ACC112 (cell line): ENCODE results near the gene IER5L.
"Not testable (repeated sequence)": the region's sequence is repeated elsewhere in the genome, so short reads cannot be mapped to it uniquely, and the experiment has no call there.

Experiments used
- H2AFZ ChIP-seq: fragments of 200-600 bp; sonication (generic); one replicate; pipeline ENCODE4 v1.6.0; 2017; ENCODE audit warnings: antibody characterized with exemption, low read length; ENCODE audit not compliant: unreplicated experiment
- H3K27ac ChIP-seq: fragments of 200-600 bp; sonication (generic); 2 replicates; pipeline ENCODE4 v1.5.1; 2014; ENCODE audit warnings: low read depth, mild to moderate bottlenecking, antibody characterized with exemption, low read length, moderate library complexity
- H3K27me3 ChIP-seq: fragments of 200-600 bp; sonication (generic); 2 replicates; pipeline ENCODE4 v1.6.1; 2014; ENCODE audit warnings: mild to moderate bottlenecking, antibody characterized with exemption, low read length, moderate library complexity, mixed read lengths; ENCODE audit not compliant: insufficient read depth
- H3K36me3 ChIP-seq: fragments of 200-600 bp; sonication (generic); 2 replicates; pipeline ENCODE4 v1.6.1; 2016; ENCODE audit warnings: mild to moderate bottlenecking, antibody characterized with exemption, low read length, moderate library complexity, mixed read lengths; ENCODE audit not compliant: insufficient read depth
- H3K4me1 ChIP-seq: fragments of 200-600 bp; sonication (generic); one replicate; pipeline ENCODE4 v1.6.1; 2016; ENCODE audit warnings: low read length, mixed read lengths; ENCODE audit not compliant: insufficient read depth, unreplicated experiment, control insufficient read depth
- H3K4me3 ChIP-seq: fragments of 200-600 bp; sonication (generic); 2 replicates; pipeline ENCODE4 v1.5.1; 2014; ENCODE audit warnings: mild to moderate bottlenecking, low read depth, low read length
- H3K79me2 ChIP-seq: fragments of 200-600 bp; sonication (generic); one replicate; pipeline ENCODE4 v1.6.0; 2016; ENCODE audit warnings: low read length; ENCODE audit not compliant: control insufficient read depth, unreplicated experiment, insufficient read depth

IER5L gene

GRCh38 chr9:129203556-129203909, 25.5 kb upstream of the IER5L start:
- Histone ChIP-seq H3K27me3 (no peaks in the 10 kb centered on the region), H2AFZ (peak overlapping the region; percentile 63), H3K79me2 (no peaks in the 10 kb centered on the region), H3K27ac (no peak overlapping the region), H3K4me3 (peak overlapping the region; percentile 83), H3K36me3 (no peaks in the 10 kb centered on the region), H3K4me1 (peaks cover 3% of the 10 kb centered on the region)

GRCh38 chr9:129202613-129203555, 24.8 kb upstream of the IER5L start:
- H3K27me3 ChIP-seq: no peaks in the 10 kb centered on the region
- H3K79me2 ChIP-seq: no peaks in the 10 kb centered on the region
- H3K4me1 ChIP-seq: peaks cover 9% of the 10 kb centered on the region
- H3K4me3 ChIP-seq: peak overlapping the region; percentile 83
- no peak overlapping the region for H3K27ac ChIP-seq
- no peaks in the 10 kb centered on the region for H3K36me3 ChIP-seq
- peak overlapping the region; percentile 63 for H2AFZ ChIP-seq

- no peaks in the 10 kb centered on the region for H3K36me3 ChIP-seq
- no peak overlapping the region for H3K27ac ChIP-seq
- no peaks in the 10 kb centered on the region for H3K79me2 ChIP-seq
- H3K4me3 ChIP-seq: no peak overlapping the region
- H3K4me1 ChIP-seq: peaks cover 11% of the 10 kb centered on the region
- H2AFZ ChIP-seq: no peak overlapping the region
- H3K27me3 ChIP-seq: no peaks in the 10 kb centered on the region
Observed at GRCh38 chr9:129201866-129202265, 23.8 kb upstream of the IER5L start.

GRCh38 chr9:129201289-129201688, 23.2 kb upstream of the IER5L start:
- H3K27me3 ChIP-seq: no peaks in the 10 kb centered on the region
- no peak overlapping the region for H2AFZ ChIP-seq
- no peak overlapping the region for H3K27ac ChIP-seq
- no peaks in the 10 kb centered on the region for H3K36me3 ChIP-seq
- H3K4me3 ChIP-seq: no peak overlapping the region
- H3K4me1 ChIP-seq: peaks cover 11% of the 10 kb centered on the region
- H3K79me2 ChIP-seq: no peaks in the 10 kb centered on the region

- H3K4me3 ChIP-seq: no peak overlapping the region
- no peaks in the 10 kb centered on the region for H3K79me2 ChIP-seq
- H3K36me3 ChIP-seq: no peaks in the 10 kb centered on the region
- H3K27me3 ChIP-seq: no peaks in the 10 kb centered on the region
- H2AFZ ChIP-seq: no peak overlapping the region
- peaks cover 11% of the 10 kb centered on the region for H3K4me1 ChIP-seq
- H3K27ac ChIP-seq: no peak overlapping the region
Observed at GRCh38 chr9:129200255-129200654, 22.2 kb upstream of the IER5L start.

- Histone ChIP-seq H3K4me3 (no peak overlapping the region), H3K27ac (no peak overlapping the region), H3K36me3 (no peaks in the 10 kb centered on the region), H2AFZ (no peak overlapping the region), H3K4me1 (peaks cover 11% of the 10 kb centered on the region), H3K27me3 (no peaks in the 10 kb centered on the region), H3K79me2 (no peaks in the 10 kb centered on the region)
Observed at GRCh38 chr9:129199044-129199435, 21.0 kb upstream of the IER5L start.

- peak overlapping the region; percentile 70 for H2AFZ ChIP-seq
Observed at GRCh38 chr9:129198319-129199043, 20.4 kb upstream of the IER5L start.

GRCh38 chr9:129197978-129198318, 19.9 kb upstream of the IER5L start:
- peaks cover 11% of the 10 kb centered on the region for H3K4me1 ChIP-seq
- H2AFZ ChIP-seq: peak overlapping the region; percentile 70
- peak overlapping the region; percentile 48 for H3K4me3 ChIP-seq
- peak overlapping the region; percentile 19; the same call in 1 of the 2 replicates for H3K27ac ChIP-seq
- no peaks in the 10 kb centered on the region for H3K79me2 ChIP-seq
- no peaks in the 10 kb centered on the region for H3K36me3 ChIP-seq
- H3K27me3 ChIP-seq: peaks cover 3% of the 10 kb centered on the region

More at GRCh38 chr9:129198319-129199043, 20.4 kb upstream of the IER5L start:
- Histone ChIP-seq H3K27ac (peak overlapping the region; percentile 19; the same call in 1 of the 2 replicates), H3K27me3 (no peaks in the 10 kb centered on the region), H3K4me3 (peak overlapping the region; percentile 48), H3K36me3 (no peaks in the 10 kb centered on the region), H3K79me2 (no peaks in the 10 kb centered on the region), H3K4me1 (peaks cover 11% of the 10 kb centered on the region)

GRCh38 chr9:129197045-129197444, 19.0 kb upstream of the IER5L start:
- H3K4me3 ChIP-seq, H3K79me2 ChIP-seq, H3K27ac ChIP-seq, H2AFZ ChIP-seq, H3K27me3 ChIP-seq, H3K36me3 ChIP-seq: not testable (repeated sequence)
- peaks cover 11% of the 10 kb centered on the region for H3K4me1 ChIP-seq

GRCh38 chr9:129195606-129196005, 17.5 kb upstream of the IER5L start:
- H3K36me3 ChIP-seq: no peaks in the 10 kb centered on the region
- no peak overlapping the region for H2AFZ ChIP-seq
- peaks cover 6% of the 10 kb centered on the region for H3K27me3 ChIP-seq
- H3K27ac ChIP-seq: no peak overlapping the region
- H3K4me1 ChIP-seq: peaks cover 11% of the 10 kb centered on the region
- H3K79me2 ChIP-seq: no peaks in the 10 kb centered on the region
- no peak overlapping the region for H3K4me3 ChIP-seq
